Inferior parietal cortex (tissue), 1 donor: ENCODE results near the gene ATP7B.

Experiments used
- DNase-seq: peaks from one replicate; pipeline ENCODE4 v3.0.0-alpha.2; 2016; ENCODE audit errors: extremely low spot score

Gene ATP7B

GRCh38 chr13:51950722-51951121 is 60.5 kb downstream of the ATP7B start:
- no peak for DNase-seq

GRCh38 chr13:51946163-51946669 is 65.0 kb downstream of the ATP7B start:
- no peak for DNase-seq

GRCh38 chr13:51945149-51945548 is 66.1 kb downstream of the ATP7B start:
- DNase-seq, result no peak

- DNase-seq, result no peak
These were observed 66.8 kb downstream of the ATP7B start for GRCh38 chr13:51944428-51944827.

- DNase-seq, result no peak
These were observed 67.5 kb downstream of the ATP7B start for GRCh38 chr13:51943721-51944120.

GRCh38 chr13:51942189-51942588 is 69.1 kb downstream of the ATP7B start:
- DNase-seq, result no peak

GRCh38 chr13:51938454-51938853 is 72.8 kb downstream of the ATP7B start:
- DNase-seq, result no peak

GRCh38 chr13:51937320-51938290 is 73.6 kb downstream of the ATP7B start:
- no peak for DNase-seq

GRCh38 chr13:51935326-51936171 is 75.7 kb downstream of the ATP7B start:
- DNase-seq, result no peak

GRCh38 chr13:51934461-51935087 is 76.7 kb downstream of the ATP7B start:
- no peak for DNase-seq

GRCh38 chr13:51933466-51934058 is 77.7 kb downstream of the ATP7B start:
- no peak for DNase-seq

- DNase-seq, result no peak
These were observed 79.0 kb downstream of the ATP7B start for GRCh38 chr13:51932231-51932630.

GRCh38 chr13:51931606-51932005 is 79.6 kb downstream of the ATP7B start:
- no peak for DNase-seq

GRCh38 chr13:51929699-51930098 is 81.6 kb downstream of the ATP7B start:
- no peak for DNase-seq

- no peak for DNase-seq
These were observed 83.0 kb downstream of the ATP7B start for GRCh38 chr13:51928231-51928630.

GRCh38 chr13:51927129-51927528 is 84.1 kb downstream of the ATP7B start:
- no peak for DNase-seq

- DNase-seq, result no peak
These were observed 84.7 kb downstream of the ATP7B start for GRCh38 chr13:51926528-51926885.

- DNase-seq, result no peak
These were observed 85.3 kb downstream of the ATP7B start for GRCh38 chr13:51925865-51926527.

GRCh38 chr13:51924756-51925544 is 86.3 kb downstream of the ATP7B start:
- no peak for DNase-seq

- DNase-seq, result no peak
These were observed 87.2 kb downstream of the ATP7B start for GRCh38 chr13:51923983-51924539.
